ENCODE measurements around the gene NHLRC2. TPM values are rescaled to one million over a fixed set of nuclear protein-coding genes. Genes with fewer than 3 reads are reported as not detected.

Gene NHLRC2
- total RNA-seq, 6 experiments from 2014 or later: 14.5 to 28.4 (median 23.0) TPM

DNA sequence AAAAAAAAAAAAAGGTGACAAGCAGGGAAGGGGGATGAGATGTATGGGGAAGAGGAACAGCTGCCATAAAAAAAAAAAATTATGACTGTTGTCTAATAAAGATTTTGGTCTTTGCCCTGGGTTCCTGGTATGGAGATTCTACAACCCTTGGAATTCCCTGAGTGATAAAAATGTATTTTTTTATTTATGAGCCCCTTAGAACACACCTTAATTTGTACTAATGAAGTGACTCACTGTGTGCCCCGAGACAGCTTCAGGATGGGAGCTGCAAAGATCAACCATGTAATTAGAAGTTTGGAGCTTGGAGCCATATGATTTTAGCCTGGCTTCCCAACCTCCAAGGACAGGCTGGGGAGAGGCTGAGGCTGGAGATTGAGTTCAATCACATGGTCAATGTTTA lies 69.7 kb downstream of the NHLRC2 start:
- intact Hi-C loops (cut with DNase I): no loop called here
- Histone ChIP-seq H3K36me3 (no peaks in the 10 kb centered on the region), H3K9me3 (no peaks in the 10 kb centered on the region), H3K27ac (no peak overlapping the region), H3K27me3 (no peaks in the 10 kb centered on the region), H3K4me3 (no peak overlapping the region), H3K4me1 (peaks cover 0 to 3% (median 2%) of the 10 kb centered on the region in 4 donors)
- DNase-seq (no peak), ATAC-seq (no peak)
- TF ChIP-seq CTCF (IDR thresholded peaks at IDR 0.05) (no peak), POLR2A (IDR thresholded peaks at IDR 0.05) (no peak)
- 100% methylated on average over 1 of the region's 1 CpG for WGBS (ENCODE audit: insufficient coverage, low coverage, low lambda C conversion rate, missing lambda C conversion rate)

DNA sequence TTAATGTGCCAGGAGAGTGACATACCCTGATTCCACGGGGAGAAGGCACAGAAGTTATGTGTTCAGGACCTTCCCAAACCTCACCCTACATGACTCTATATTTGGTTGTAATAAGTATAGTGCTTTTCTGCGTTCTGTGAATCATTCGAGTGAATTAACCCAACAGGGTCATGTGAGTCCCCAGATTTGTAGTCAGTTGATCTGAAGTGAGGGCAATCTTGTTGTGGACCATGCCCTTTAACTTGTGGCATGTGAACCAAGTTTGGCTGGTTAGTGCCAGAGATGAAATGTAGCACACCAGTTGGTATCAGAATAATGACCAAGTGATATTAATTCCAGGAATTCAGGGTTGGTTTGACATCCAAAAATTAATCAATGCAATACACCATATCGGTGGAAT lies 70.2 kb downstream of the NHLRC2 start:
- intact Hi-C loops (cut with DNase I): no loop called here
- ATAC-seq (no peak), DNase-seq (no peak)
- no peak overlapping the region for H3K4me3 ChIP-seq
- H3K27ac ChIP-seq: no peak overlapping the region
- WGBS (ENCODE audit: insufficient coverage, low coverage, low lambda C conversion rate, missing lambda C conversion rate): 73% methylated on average over 4 of the region's 4 CpGs
- H3K4me1 ChIP-seq: peaks cover 0 to 3% (median 2%) of the 10 kb centered on the region in 4 donors
- H3K27me3 ChIP-seq: no peaks in the 10 kb centered on the region
- no peaks in the 10 kb centered on the region for H3K9me3 ChIP-seq
- H3K36me3 ChIP-seq: no peaks in the 10 kb centered on the region
- TF ChIP-seq POLR2A (IDR thresholded peaks at IDR 0.05) (no peak), CTCF (IDR thresholded peaks at IDR 0.05) (no peak)

- no peaks in the 10 kb centered on the region for H3K36me3 ChIP-seq
- no peak overlapping the region for H3K4me3 ChIP-seq
- DNase-seq (no peak), ATAC-seq (peak in 1 of 4 donors; percentile 22)
- no peaks in the 10 kb centered on the region for H3K27me3 ChIP-seq
- TF ChIP-seq CTCF (IDR thresholded peaks at IDR 0.05) (no peak), POLR2A (IDR thresholded peaks at IDR 0.05) (no peak)
- peaks cover 0 to 2% (median 0%) of the 10 kb centered on the region in 4 donors for H3K4me1 ChIP-seq
- intact Hi-C loops (cut with DNase I): no loop called here
- no peaks in the 10 kb centered on the region for H3K9me3 ChIP-seq
- 82% methylated on average over 4 of the region's 5 CpGs for WGBS (ENCODE audit: insufficient coverage, low coverage, low lambda C conversion rate, missing lambda C conversion rate)
- no peak overlapping the region for H3K27ac ChIP-seq
Observed at GRCh38 chr10:113927440-113927839, 73.0 kb downstream of the NHLRC2 start.

DNA sequence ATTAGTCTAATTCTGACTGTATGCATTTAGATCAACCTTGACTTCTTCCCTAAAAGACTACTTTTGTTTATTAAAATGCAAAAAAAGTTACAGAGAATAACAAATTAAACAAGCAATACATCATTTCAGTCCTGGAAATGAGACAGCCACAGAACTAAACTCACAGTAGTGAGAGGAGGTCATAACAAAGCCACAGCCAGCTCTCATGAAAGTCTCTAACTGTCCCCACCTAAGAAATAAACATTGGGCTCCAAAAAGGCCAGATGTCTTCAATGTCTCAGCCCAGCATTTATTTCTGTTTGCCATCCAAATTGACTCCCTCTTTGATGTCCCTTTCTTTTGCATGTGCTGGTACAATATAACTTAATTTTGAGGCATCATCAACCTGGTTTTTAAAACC lies 74.4 kb downstream of the NHLRC2 start:
- ATAC-seq: no peak
- Histone ChIP-seq H3K27me3 (no peaks in the 10 kb centered on the region), H3K36me3 (no peaks in the 10 kb centered on the region), H3K27ac (no peak overlapping the region), H3K4me3 (no peak overlapping the region), H3K9me3 (no peaks in the 10 kb centered on the region), H3K4me1 (peaks cover 0 to 3% (median 0%) of the 10 kb centered on the region in 4 donors)
- intact Hi-C loops (cut with DNase I): no loop called here
- DNase-seq: no peak
- no peak for TF ChIP-seq CTCF (IDR thresholded peaks at IDR 0.05)
- no peak for TF ChIP-seq POLR2A (IDR thresholded peaks at IDR 0.05)

DNA sequence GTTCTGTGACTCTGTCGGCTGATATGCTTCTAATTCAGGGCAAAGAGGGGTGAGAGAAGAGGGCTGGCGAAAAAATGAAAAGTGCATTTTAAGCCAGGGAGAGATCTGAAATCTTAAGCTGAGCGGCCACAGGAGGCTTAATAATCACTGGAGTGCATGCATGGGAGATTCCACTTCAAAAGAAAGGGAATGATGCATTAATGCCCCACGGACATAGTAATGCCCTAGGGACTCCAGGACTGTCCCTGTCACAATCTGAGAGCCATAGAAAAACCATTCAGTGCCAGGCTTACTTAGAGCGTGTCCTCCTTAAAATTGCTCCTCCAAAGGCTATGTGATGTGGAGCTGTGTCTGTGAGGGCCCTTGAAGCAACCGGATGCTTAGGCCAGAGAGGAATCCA lies 75.1 kb downstream of the NHLRC2 start:
- no peak for TF ChIP-seq CTCF (IDR thresholded peaks at IDR 0.05)
- no peak for TF ChIP-seq POLR2A (IDR thresholded peaks at IDR 0.05)
- WGBS (ENCODE audit: insufficient coverage, low coverage, low lambda C conversion rate, missing lambda C conversion rate): 83% methylated on average over 4 of the region's 6 CpGs
- intact Hi-C loops (cut with DNase I): no loop called here
- Histone ChIP-seq H3K27ac (no peak overlapping the region), H3K4me1 (peaks cover 0 to 3% (median 0%) of the 10 kb centered on the region in 4 donors), H3K4me3 (no peak overlapping the region), H3K36me3 (no peaks in the 10 kb centered on the region), H3K27me3 (no peaks in the 10 kb centered on the region), H3K9me3 (no peaks in the 10 kb centered on the region)
- DNase-seq (no peak), ATAC-seq (no peak)
